OCI-LY3 (cell line): ENCODE results near the gene CPED1.

ENCODE experiments used
- CTCF ChIP-seq: fragments of 200-600, 300-600 bp; sonication (generic); IDR thresholded peaks from 2 replicates; pipeline ENCODE4 v1.5.1; 2014; ENCODE audit warnings: antibody characterized with exemption, low read length, low read depth
- EZH2phosphoT487 ChIP-seq: fragments of 200-600 bp; shearing (Covaris generic); IDR thresholded peaks from 2 replicates; pipeline ENCODE4 v1.6.1; 2018; ENCODE audit warnings: antibody characterized with exemption, mixed run types, low read depth

GRCh38 chr7:121019018-121019417, 30.5 kb downstream of the CPED1 start:
- TF ChIP-seq CTCF (no peak), EZH2phosphoT487 (no peak)
